Skin of body (tissue), 2 donors: ENCODE results near the gene FYB1. TPM values are rescaled to one million over a fixed set of nuclear protein-coding genes. Genes with fewer than 3 reads are reported as not detected.

Source experiments
- DNase-seq: peaks from one replicate; lab custom pipeline; 2025; lab: John Stamatoyannopoulos, UW
- total RNA-seq: library from RNA; depleted of rRNA; stranded (reverse); fragments of >200 nt; gene quantifications from one replicate; pipeline ENCODE4 v1.2.3, GENCODE V29; 2014

FYB1 gene
- total RNA-seq, 1 donor from 2014 or later = 6.2 TPM

DNA sequence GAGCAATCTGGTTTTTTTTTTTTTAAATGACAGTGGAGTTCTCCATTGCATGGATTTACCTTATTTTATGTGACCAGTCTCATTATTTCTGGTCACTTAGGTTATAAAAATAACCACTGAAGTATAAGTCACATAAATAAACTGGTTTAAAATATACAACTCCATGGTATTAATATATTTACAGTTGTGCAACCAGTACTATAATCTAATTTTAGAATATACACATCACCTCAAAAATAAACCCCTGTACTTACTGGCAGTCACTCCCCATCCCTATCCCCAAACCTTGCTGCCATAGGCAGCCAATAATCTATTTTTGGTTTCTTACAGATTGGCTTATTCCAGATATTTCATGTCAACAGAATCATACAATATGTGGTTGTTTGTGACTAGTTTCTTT is 57.8 kb downstream of the FYB1 start:
- DNase-seq = no peak

DNA sequence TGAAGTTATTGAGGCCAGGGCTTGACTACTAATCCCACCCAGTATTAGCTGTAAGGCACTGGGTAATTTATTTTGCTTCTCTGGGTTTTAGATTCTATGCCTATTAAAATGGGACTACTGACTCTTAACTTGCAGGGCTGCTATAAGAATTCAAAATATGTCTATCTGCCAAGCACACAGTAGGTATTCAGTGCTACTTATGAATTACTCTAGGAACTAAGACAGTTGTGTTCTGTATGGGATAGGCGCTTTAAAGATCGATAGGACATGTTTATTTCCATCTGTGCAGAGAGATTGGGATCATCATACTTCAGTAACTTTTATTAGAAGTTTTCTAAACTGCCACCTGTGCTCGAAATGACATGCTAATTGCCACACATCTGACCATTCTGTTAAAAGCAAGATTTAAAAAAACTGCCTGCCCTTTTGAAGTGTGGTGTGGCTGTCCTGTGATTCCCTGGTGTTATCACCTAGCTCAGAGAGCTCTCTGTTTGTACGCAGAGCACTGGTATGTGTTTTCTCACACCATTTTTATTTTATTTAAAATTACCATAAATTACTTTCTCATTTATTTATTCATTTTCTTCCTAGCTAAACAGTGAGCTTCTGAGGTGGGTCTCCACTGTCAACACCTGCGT is 58.7 kb downstream of the FYB1 start:
- no peak for DNase-seq

DNA sequence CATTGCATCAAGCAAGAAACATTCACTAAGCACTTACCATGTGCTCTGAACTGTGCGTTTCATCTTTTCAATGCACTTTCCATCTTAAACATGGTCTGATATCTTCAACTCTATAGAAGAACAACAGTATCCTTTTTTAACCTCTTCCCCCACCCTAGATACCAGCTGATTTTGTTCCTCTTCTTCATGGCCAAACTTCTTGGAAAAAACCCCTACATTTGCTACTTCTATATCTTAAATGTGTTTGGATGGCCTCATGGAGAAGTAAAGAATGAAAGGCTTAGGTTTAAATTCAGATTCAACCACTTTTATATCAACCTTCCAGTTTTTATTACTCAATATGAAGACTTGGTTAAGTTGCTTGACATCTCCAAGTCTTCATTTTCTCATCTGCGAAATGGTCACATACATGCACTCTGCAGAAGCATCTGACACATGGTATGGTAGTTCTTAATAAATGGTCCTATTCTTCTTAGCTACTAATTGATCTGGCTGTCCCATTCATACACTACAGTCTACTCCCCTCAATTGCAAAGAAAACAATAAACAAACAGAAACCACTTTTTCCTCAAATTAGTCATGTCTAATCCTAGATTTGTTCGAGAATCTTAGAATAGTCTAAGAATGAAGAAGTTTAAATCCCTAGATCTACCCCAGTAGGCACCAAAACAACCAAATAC is 59.4 kb downstream of the FYB1 start:
- DNase-seq = no peak

DNA sequence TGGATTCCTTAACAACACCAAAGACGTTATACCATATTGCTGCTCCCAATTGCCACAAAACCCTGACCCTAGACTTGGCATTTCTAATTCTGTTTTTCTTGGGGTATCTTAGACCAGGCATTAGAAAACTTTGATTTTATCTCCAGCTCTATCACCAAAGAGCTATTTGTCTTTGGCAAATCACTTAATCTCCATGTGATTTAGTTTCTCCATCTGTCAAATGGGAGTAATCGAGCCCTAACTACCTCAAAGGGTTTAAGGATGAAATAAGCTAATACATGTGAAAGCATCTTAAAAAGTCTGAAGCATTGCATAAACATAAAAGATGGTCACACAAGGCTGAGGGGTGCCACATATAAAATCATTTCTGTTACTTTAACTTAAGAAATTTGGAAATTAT is 60.6 kb downstream of the FYB1 start:
- DNase-seq = no peak

DNA sequence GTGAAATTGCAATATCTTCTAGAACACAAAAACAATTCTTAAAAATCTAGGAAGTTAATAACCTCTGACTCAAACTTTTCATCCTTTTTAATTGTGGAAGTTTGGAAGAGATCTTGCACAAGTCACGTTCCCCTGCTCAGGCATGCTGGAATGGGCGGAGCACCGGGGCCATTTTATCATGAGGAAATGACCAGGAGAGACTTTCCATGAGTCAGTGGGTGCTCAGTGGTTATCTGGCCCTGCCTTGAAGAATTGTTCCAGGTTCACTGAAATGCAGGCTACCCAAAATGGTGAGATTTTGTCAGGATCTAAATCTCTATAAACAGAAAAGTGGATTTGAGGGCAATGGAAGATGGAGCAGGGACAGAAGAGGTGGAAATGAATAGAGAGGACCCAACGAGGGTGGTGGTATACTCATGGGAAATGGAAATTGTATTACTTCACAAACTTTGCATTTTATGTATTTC is 61.2 kb downstream of the FYB1 start:
- DNase-seq = no peak

DNA sequence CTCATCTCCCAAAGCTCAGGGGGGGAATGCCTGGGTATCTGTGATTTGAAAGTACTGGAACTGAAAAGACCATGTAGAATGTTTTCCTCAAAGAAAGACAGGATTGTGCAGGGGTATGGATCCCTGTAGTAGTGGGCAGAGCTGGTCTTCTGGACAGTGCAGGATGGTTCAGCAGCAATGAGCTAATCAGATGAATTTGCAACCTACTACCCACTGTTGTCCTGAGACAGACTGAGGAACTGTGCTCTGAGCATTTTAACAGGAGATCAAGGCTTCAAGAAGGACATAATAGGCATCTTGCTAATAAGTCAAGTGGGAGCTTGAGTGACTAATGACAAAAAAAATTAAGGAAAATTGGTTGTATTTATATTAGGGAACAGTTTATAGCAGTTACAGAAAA is 61.7 kb downstream of the FYB1 start:
- DNase-seq = no peak

DNA sequence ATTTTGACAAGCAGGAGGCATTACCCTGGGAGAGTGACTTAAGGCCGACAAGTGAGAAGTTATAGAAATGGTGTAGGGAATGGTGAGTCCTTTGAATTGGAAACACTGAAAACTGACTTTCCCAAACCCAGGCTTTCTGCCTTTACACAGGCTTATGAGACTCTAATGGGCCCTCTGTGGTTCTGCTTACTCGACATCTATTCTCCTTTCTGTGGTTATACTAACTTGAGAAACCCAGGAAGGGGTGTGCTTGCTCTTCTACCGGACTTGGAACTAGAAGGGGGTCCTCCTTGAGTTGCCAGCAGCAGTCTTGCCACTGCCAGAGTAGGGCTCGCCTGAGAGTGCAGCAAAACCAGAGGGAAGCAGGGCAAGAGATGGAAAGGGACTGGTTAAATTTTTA is 63.3 kb downstream of the FYB1 start:
- DNase-seq = no peak

DNA sequence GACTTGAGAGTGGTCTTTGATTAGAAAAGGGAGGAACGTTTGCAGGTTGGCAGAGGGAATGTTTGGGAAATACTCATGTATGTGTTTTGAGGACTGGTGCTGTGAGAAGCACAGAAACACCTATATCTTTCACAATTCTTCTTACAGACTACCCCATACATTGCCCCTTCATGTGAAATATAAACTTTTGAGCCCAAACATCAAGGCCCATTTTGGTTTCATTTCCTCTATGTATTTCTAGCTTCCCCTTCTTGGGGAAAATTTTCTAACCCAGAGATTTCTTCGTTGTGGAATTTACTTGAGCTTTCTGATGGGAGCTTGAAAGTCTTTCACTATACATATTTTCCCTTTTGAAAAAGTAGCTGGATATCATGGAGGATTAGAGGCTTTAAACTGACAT is 67.6 kb downstream of the FYB1 start:
- no peak for DNase-seq

DNA sequence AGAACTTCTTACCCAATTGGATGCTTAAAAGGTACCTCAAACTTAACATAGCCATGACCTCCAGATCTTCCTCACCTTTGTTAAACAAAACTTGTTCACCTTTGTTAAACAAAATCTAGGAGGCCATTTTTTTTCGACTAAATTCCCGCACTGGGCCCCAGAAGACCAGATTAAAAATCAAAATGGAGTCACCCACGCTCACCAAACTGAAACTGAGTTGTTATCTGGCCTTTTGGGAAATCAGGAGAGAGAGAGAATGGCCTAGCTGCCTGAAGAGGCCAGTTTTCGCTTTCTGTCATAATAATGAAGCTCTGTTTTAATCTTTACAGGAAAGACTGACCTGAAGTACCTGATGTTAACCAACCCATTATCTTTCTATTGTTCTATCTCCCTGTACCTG is 69.4 kb downstream of the FYB1 start:
- no peak for DNase-seq

DNA sequence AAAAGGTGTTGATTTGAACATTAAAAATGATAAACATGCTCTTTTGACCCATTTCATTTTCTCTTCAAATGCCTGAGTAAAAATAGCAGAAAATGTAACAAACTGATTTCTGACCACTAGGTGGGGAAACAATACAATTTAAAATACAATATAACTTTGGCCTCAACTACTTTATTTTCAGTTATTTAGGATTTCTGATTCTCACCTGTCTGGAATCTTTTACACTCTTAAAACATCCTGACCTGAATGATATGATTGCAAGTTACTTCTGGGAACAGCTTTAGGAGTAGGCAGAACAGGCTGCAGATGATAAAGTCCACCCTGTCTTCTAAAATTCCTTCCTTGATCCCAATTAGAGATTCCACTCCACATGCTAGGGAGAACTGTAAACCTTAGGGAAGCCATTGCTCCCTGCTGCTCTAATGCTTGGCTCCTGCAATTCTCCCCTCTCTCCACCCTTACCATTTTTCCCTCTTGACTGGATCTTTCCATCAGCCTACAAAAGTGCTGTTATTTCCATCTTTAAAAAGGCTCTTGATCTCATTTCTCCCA is 70.3 kb downstream of the FYB1 start:
- DNase-seq = peak; percentile 30

DNA sequence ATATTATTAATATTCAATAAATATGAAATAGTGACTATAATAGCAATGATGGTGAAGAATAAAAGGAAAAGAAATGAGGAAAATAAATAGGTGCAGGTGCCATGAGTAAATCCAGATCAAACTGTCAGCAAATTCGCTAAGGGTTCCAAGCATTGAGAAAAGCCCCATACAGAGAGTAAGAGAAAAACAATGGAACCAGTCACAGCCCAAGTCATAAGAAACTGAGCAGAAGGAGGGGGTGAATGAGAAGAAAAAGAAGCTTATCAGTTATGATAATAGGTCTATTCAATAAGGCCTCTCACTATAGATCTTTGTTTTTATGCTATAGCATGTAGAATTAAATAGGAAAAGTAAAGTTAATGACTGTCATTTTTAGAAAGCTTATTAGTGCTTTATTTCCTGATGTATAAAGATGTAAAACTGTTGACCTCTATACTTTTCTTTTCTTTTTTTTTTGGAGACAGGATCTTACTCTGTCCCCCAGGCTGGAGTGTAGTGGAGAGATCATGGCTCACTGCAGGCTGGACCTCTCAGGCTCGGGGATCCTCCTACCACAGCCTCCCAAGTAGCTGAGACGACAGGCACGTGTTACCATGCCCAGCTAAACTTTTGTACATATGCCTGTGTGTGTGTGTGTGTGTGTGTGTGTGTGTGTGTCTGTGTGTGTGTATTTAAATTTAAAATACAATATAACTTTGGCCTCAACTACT is 72.4 kb downstream of the FYB1 start:
- DNase-seq = no peak

DNA sequence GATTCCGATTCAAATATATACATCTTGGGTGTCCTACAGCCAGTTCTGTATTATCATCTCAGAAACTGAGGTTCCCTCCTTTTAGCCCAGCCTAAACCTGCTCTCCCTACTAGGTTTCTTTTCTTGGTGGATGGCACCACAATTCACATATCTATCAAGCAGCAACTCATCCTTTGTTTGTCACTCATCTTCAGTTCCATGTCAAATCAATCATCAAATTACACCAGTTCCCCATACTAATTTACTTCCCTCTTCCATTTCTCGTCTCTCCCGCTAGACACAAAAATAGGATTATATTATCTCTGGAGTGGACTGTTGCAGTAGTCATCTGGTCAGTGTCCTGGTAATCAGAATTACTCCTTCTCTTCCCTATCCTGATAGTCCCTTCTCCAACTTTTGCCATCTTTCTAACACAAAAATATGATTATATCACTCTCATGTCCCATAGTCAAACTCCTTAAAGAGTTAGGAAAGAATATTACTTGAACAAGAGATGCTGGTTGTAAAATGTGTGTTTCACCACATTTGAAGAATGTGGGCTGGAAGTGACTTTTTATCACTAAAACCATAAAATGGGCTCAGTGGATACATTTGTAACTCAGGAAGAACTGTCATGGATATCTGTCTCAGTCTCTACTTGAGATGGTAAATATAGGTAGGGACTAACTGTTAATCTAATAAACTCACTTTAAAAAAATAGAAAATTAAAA is 76.1 kb downstream of the FYB1 start:
- DNase-seq = no peak

DNA sequence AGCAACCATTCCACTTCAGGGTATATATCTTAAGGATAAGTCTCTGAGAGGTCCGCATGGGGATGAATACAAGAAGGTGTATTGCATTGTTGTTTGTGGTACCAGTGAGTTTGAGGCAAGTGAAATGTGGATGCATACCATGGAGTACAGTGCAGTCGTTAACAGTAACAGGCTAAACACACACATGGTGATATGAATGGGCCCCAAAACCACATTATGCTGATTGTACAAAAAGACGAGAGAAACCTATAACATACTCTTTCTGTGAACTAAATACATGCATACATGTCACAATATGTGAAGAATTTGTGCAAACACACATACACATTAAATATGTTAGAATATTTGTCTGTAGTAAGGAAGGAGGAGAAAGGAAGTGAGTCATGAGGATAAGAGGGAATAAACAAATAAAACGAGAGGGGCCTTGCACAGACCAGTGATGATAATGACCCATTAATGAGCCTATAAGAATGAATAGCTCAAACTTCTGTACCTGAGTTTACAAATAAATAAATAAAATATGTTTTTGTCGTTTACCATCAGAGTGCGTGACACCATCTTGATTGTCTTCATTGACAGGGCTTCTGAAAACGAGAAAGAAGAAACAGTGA is 78.7 kb downstream of the FYB1 start:
- DNase-seq = no peak

DNA sequence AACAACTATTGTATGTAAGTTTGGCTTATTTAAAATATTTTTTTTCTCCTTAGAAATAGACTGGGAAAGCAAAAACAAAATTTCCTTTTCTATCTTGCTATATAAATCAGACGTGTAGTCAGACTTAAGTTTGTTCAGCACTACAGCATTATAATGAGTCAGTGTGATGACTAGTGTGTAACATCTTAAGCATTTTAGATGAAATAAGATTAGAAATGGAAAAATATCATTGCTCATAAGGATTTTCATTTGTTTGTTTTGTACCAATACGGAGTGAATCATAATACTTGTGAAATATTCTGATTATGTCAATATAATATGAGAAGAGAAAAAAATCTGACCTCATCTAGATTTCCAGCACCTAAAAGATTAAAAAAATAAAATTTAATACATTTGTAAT is 80.5 kb downstream of the FYB1 start:
- no peak for DNase-seq

DNA sequence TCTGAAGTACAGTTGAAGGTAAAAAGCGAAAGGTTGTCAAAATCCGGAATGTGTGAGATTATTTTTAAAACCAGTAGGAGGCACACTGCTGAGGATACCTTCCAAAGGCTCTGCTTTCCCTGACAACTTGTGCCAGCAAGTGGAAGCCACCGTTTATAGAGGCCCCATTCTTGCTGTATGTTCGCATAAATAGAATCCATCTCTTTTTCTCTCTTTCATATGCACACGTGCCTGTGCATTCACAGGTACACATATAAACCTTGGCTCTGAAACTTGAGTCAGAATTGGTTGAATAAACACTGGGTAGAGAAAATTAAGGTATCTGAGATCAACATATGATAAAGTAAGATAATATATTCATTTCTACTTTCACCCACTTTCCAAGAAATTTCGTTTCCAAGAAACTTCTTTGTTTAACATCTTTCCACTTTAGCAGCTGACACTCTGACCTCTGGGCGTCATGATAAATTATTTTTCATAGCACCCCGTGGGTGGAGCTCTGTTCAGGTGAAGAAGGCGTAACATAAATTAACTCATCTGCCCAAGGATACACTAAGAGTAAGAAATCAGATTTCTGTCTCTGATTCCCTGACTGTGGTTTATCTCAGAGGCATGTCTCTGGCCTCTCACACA is 81.4 kb downstream of the FYB1 start:
- no peak for DNase-seq

DNA sequence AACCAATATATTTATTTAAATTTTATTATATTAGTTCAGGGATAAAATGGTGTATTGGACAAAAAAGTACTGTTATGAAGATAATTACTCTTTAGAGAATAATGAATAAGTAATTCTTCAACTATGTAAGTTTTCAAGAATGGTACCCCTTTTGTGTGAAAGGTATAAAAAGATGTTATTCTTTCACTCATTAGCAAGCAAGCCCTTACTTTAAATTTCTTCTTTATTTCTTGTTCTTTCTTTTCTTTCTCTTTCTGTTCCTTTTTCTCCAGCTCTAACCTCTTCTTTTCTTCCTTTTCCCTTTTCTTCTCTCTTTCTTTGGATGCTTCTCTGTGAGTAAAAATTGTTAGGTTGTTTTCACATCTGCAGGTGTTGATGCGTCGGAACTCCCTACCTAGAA is 82.0 kb downstream of the FYB1 start:
- DNase-seq = no peak

DNA sequence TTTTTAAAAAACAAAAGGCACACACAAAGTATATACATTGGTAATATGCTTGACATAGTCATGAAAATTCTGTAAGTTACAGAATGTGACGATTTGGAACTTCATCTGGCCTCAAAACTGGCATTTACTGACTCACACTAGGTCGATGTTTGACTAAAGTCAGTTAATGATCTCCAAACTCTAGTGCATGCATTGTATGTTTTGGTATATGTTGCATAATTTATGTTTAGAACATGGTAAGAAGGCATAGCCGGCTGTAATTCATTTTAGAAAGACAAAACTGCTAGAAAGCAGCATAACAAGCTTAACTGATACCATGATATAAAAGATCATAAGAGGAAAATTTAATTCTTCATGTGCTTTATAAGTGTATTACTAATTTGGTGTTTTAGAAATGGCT is 86.6 kb downstream of the FYB1 start:
- no peak for DNase-seq

DNA sequence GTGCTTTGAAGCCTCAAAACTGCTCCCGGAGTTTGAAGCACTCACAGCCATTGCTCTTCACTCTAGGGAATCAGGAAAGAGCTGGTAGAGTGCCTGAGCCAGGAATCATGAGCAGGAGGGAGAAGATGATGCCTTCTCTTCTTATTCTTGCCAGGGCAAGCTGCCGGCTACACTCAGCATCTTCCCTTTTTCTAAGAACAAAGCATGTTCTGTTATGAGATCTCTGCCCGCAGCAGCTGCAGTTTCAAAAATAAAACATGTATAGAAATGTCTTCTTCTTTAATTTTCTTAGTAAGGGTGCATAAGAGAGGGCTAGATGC is 87.3 kb downstream of the FYB1 start:
- DNase-seq = no peak

DNA sequence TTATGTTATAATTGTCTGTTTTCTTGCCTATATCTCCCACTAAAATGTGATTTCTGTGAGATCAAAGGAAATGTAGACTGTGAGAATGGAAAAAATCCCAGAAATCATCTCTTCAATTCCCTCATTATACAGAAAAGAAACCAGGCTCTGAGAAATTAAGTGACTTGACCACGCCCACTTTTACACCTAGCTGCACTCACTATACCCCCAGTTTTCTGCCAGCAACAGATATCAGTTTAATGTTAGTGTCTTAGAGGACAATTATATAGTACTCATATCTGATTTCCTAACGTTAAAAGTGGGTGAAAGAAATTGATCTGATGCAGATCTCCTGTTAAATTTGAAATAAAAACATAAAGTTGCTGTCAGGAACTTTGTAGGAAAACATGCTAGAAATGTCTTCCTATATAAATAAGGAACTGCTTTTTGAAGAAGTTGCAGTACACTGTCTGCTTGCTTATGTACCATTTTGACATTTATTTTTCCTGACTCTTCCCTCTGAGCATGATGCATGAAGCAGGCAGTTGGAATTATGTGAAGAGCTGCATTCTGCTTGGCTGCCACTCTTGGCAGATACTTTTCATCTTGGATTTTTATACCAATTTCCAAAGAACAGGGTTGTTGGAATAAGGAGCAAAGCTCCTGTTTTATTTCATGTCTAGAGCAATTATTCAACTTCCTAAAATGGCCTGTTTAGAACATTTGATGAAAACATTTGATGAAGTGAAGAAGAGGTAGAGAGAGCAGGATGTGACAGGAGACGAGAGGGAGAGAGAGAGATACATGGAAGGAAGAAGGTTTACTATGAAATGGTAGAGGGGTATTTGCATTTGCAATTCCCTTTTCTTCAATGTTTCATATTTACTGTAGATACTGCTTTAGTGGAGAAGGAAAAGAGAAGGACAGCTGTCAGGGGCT is 87.9 kb downstream of the FYB1 start:
- DNase-seq = no peak

DNA sequence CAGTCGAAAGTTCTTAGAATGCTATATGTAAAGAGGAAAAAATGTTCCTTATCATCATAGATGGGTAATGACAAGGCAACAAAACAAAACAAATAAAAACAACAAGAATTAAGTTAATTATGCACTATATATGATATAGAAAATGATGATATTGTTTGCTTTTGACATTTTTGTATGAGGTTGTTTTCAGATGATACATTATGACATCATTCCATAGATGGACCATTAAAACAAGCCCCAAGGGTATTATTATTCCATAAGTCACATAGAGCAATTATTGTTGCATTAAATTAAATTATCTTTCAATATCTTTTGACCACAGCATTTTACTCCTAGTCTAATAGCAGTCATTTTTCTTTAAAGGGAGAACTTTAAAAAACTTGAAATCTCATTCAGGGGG is 88.6 kb downstream of the FYB1 start:
- no peak for DNase-seq
